Prostate gland (tissue), 2 donors: Measurements from ENCODE around the gene PBLD.

ENCODE experiments used
- POLR2A ChIP-seq: fragments of 450-650 bp; IDR thresholded peaks from one replicate; pipeline ENCODE4 v1.6.1; 2016; ENCODE audit warnings: antibody characterized with exemption, mild to moderate bottlenecking
- TF ChIP-seq, protein P1 (sequence below), 4 experiments: fragments of 200-600 bp in 2 of 4; fragments of 450-650 bp in 2 of 4; sonication (generic) in 2 of 4; IDR thresholded peaks; 1 replicate in 3 of 4; 2 replicates in 1 of 4; pipeline ENCODE4 v1.5.1; 2016 to 2019; ENCODE audit warnings: antibody characterized with exemption in 4 of 4, mild to moderate bottlenecking in 2 of 4, moderate library complexity in 2 of 4

GRCh38 chr10:68359189-68359588 is 26.5 kb upstream of the PBLD start:
- TF ChIP-seq, protein P1, sequence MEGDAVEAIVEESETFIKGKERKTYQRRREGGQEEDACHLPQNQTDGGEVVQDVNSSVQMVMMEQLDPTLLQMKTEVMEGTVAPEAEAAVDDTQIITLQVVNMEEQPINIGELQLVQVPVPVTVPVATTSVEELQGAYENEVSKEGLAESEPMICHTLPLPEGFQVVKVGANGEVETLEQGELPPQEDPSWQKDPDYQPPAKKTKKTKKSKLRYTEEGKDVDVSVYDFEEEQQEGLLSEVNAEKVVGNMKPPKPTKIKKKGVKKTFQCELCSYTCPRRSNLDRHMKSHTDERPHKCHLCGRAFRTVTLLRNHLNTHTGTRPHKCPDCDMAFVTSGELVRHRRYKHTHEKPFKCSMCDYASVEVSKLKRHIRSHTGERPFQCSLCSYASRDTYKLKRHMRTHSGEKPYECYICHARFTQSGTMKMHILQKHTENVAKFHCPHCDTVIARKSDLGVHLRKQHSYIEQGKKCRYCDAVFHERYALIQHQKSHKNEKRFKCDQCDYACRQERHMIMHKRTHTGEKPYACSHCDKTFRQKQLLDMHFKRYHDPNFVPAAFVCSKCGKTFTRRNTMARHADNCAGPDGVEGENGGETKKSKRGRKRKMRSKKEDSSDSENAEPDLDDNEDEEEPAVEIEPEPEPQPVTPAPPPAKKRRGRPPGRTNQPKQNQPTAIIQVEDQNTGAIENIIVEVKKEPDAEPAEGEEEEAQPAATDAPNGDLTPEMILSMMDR (IDR thresholded peaks at IDR 0.05): no peak
- TF ChIP-seq POLR2A: no peak
